Nephron (organoid): Measurements from ENCODE around the gene NCAM1.

Source experiments
- H3K27ac Mint-ChIP-seq, 3 experiments: 2 replicates each; pipeline ENCODE4 v1.8.0; 2020; ENCODE audit warnings: mixed read lengths in 3 of 3, mild to moderate bottlenecking in 2 of 3, moderate library complexity in 1 of 3
- H3K27me3 Mint-ChIP-seq: 2 replicates; pipeline ENCODE4 v1.8.0; 2021; ENCODE audit warnings: low read depth, mild to moderate bottlenecking, moderate library complexity, mixed read lengths
- H3K36me3 Mint-ChIP-seq: 2 replicates; pipeline ENCODE4 v1.8.0; 2020; ENCODE audit warnings: low read depth, mixed read lengths
- H3K4me1 Mint-ChIP-seq: 2 replicates; pipeline ENCODE4 v1.8.0; 2020; ENCODE audit warnings: mixed read lengths
- H3K4me3 Mint-ChIP-seq, 3 experiments: 2 replicates each; pipeline ENCODE4 v1.8.0; 2020; ENCODE audit warnings: mild to moderate bottlenecking in 3 of 3, mixed read lengths in 3 of 3, moderate library complexity in 2 of 3
- H3K9me3 Mint-ChIP-seq: 2 replicates; pipeline ENCODE4 v1.8.0; 2020; ENCODE audit warnings: mixed read lengths
- TF ChIP-seq, protein P1 (sequence below), 3 experiments: fragments of 200-600 bp; sonication (generic); IDR thresholded peaks; one replicate each; pipeline ENCODE4 v1.5.0; 2021; ENCODE audit warnings: antibody characterized with exemption in 3 of 3; ENCODE audit not compliant: unreplicated experiment in 3 of 3

The NCAM1 gene

DNA sequence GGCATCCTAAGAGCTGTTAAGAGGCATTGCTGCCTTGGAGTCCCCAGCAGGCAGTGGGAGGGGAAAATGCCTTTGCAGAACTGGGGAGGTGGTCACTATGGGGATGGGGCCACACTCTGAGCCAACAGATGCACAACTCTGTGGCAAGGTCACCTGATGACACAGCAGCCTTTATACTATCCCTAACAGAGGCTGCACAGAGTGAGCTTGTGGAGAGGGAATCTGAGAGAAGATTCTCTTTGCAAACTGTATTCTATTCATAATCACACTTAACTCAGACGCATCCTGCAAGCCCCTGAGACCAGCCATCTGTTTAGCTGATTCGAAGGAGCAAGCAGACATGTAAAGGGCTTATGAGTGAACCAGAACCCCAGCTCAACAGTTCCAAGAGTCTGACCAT, 304.1 kb downstream of the NCAM1 start:
- Mint-ChIP-seq H3K27ac (no peak overlapping the region), H3K36me3 (peaks cover 49% of the 10 kb centered on the region)

DNA sequence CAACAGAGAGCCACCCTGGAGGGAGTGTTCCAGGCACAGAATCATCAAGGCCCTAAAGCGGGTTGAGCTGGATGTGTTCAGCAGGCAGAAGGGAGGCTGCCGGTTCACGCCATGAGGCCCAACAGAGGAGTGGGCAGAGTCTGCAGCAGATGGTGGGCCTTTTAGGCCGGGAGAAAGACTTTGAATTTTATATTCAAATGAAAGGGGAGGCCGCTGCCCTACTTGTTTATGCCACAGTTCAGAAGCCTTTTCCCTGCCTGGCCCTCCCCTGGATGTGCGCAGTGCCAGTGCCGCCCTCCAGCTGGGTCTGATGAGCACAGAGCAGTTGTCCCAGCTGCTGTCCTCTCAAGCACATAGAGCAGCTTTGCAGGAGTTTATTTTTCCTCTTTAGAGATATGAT, 306.3 kb downstream of the NCAM1 start:
- Mint-ChIP-seq H3K36me3 (peaks cover 41% of the 10 kb centered on the region), H3K9me3 (no peaks in the 10 kb centered on the region), H3K4me3 (no peak overlapping the region), H3K27me3 (no peaks in the 10 kb centered on the region), H3K4me1 (no peaks in the 10 kb centered on the region), H3K27ac (no peak overlapping the region)
- TF ChIP-seq, protein P1, sequence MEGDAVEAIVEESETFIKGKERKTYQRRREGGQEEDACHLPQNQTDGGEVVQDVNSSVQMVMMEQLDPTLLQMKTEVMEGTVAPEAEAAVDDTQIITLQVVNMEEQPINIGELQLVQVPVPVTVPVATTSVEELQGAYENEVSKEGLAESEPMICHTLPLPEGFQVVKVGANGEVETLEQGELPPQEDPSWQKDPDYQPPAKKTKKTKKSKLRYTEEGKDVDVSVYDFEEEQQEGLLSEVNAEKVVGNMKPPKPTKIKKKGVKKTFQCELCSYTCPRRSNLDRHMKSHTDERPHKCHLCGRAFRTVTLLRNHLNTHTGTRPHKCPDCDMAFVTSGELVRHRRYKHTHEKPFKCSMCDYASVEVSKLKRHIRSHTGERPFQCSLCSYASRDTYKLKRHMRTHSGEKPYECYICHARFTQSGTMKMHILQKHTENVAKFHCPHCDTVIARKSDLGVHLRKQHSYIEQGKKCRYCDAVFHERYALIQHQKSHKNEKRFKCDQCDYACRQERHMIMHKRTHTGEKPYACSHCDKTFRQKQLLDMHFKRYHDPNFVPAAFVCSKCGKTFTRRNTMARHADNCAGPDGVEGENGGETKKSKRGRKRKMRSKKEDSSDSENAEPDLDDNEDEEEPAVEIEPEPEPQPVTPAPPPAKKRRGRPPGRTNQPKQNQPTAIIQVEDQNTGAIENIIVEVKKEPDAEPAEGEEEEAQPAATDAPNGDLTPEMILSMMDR (IDR thresholded peaks at IDR 0.05; ENCODE audit: unreplicated experiment in 3 of 3): no peak

More for the DNA sequence above, 304.1 kb downstream of the NCAM1 start:
- Mint-ChIP-seq H3K4me3 (no peak overlapping the region), H3K4me1 (no peaks in the 10 kb centered on the region), H3K27me3 (no peaks in the 10 kb centered on the region), H3K9me3 (no peaks in the 10 kb centered on the region)
- TF ChIP-seq, protein P1 (IDR thresholded peaks at IDR 0.05; ENCODE audit: unreplicated experiment in 3 of 3): no peak

GRCh38 chr11:113269096-113269495, 307.9 kb downstream of the NCAM1 start:
- TF ChIP-seq, protein P1 (IDR thresholded peaks at IDR 0.05; ENCODE audit: unreplicated experiment in 3 of 3): no peak
- no peak overlapping the region for H3K27ac Mint-ChIP-seq

GRCh38 chr11:113269636-113270035, 308.4 kb downstream of the NCAM1 start:
- Mint-ChIP-seq H3K27ac (no peak overlapping the region), H3K36me3 (peaks cover 36% of the 10 kb centered on the region), H3K4me1 (no peaks in the 10 kb centered on the region), H3K4me3 (no peak overlapping the region), H3K9me3 (no peaks in the 10 kb centered on the region), H3K27me3 (no peaks in the 10 kb centered on the region)
- TF ChIP-seq, protein P1 (IDR thresholded peaks at IDR 0.05; ENCODE audit: unreplicated experiment in 3 of 3): no peak

More at GRCh38 chr11:113269096-113269495, 307.9 kb downstream of the NCAM1 start:
- H3K4me3 Mint-ChIP-seq: no peak overlapping the region
- no peaks in the 10 kb centered on the region for H3K9me3 Mint-ChIP-seq
- no peaks in the 10 kb centered on the region for H3K27me3 Mint-ChIP-seq
- peaks cover 36% of the 10 kb centered on the region for H3K36me3 Mint-ChIP-seq
- H3K4me1 Mint-ChIP-seq: no peaks in the 10 kb centered on the region

GRCh38 chr11:113270080-113270479, 308.9 kb downstream of the NCAM1 start:
- no peaks in the 10 kb centered on the region for H3K27me3 Mint-ChIP-seq
- no peaks in the 10 kb centered on the region for H3K4me1 Mint-ChIP-seq
- peaks cover 38% of the 10 kb centered on the region for H3K36me3 Mint-ChIP-seq
- no peaks in the 10 kb centered on the region for H3K9me3 Mint-ChIP-seq
- H3K27ac Mint-ChIP-seq: no peak overlapping the region
- TF ChIP-seq, protein P1 (IDR thresholded peaks at IDR 0.05; ENCODE audit: unreplicated experiment in 3 of 3): no peak
- no peak overlapping the region for H3K4me3 Mint-ChIP-seq

DNA sequence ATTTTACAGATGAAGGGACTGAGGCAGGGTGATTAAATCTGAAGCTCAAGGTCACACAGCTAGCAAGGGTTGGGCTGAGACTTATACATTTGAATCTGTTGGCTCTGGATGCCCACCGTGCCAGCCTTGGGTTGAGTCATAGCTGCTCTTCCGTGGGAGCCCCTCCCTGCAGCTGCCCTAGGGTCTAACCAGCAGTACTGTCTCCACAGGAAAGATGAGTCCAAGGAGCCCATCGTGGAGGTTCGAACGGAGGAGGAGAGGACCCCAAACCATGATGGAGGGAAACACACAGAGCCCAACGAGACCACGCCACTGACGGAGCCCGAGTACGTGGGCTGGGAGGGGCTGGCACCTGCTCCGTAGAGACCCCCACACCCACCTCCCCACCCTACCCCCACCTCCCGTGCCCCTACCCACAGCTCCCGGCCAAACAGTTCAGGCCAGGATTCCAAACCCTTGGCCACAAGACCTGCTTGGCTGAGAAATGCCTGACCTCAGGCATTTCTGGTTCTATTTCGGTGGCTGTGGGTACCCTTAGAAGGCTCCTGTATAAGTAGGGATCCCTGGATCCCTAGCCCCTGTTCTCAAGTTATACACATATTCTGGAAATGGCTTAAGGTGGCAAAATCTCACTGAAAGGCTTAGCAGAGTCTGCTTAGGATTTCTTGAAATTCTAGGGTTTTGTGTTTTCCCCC, 310.5 kb downstream of the NCAM1 start:
- H3K9me3 Mint-ChIP-seq: no peaks in the 10 kb centered on the region
- TF ChIP-seq, protein P1 (IDR thresholded peaks at IDR 0.05; ENCODE audit: unreplicated experiment in 3 of 3): no peak
- H3K27ac Mint-ChIP-seq: no peak overlapping the region
- H3K36me3 Mint-ChIP-seq: peaks cover 51% of the 10 kb centered on the region
- H3K4me3 Mint-ChIP-seq: no peak overlapping the region
- H3K27me3 Mint-ChIP-seq: no peaks in the 10 kb centered on the region
- no peaks in the 10 kb centered on the region for H3K4me1 Mint-ChIP-seq
